ENCODE results near the gene BMP10.

The BMP10 gene

DNA sequence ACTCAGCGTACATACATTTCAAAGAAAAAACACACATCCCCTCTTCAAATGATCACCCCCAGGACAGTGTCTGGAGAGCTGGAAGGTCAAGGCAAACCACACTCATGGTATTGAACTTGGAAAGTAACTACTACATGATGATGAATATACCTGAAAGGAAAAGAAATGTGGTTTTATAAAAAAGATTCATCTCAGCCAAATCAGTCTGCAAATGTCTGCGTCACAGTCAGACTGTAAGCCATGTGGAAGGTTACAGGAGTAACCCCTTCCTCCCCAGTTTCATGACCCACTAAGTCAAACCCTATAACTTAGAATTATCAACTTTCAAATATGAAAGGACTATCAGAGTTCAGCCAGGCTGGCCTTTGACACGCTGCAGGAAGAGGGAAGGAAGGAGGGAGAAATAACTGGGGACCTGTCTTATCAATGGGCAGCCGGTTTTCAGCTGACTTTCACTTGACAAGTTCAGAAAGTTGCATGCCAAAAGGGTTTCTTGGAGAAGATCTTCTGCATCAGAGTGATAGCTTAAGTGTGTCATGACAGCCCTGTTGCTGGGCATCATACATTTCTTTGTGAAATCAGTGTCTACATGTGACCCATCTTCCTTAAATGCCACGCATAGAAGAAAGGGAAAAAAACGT is 7.0 kb upstream of the BMP10 start:
- Histone ChIP-seq H3K4me3 (ENCODE audit: low read length) (no peak overlapping the region), H4K20me1 (ENCODE audit: control insufficient read depth, insufficient read depth, low read depth, low read length) (no peaks in the 10 kb centered on the region), H3K27me3 (ENCODE audit: control insufficient read depth, low read length) (peaks cover 6% of the 10 kb centered on the region; the same call in 1 of the 2 replicates), H3K36me3 (ENCODE audit: control insufficient read depth, low read length) (no peaks in the 10 kb centered on the region), H3K27ac (ENCODE audit: low read depth, low read length) (no peak overlapping the region), H3K4me1 (ENCODE audit: control insufficient read depth, low read length) (no peaks in the 10 kb centered on the region), H3K9me3 (ENCODE audit: control insufficient read depth, insufficient read depth, low read length) (no peaks in the 10 kb centered on the region), H3K4me2 (ENCODE audit: low read length) (no peak overlapping the region), H3K79me2 (ENCODE audit: control insufficient read depth, low read length) (no peaks in the 10 kb centered on the region), H3F3A (ENCODE audit: control insufficient read depth, insufficient read depth) (no peaks in the 10 kb centered on the region), H3K9me2 (replicated peaks; ENCODE audit: control insufficient read depth, low read length) (no peaks in the 10 kb centered on the region)
- TF ChIP-seq, protein P1, sequence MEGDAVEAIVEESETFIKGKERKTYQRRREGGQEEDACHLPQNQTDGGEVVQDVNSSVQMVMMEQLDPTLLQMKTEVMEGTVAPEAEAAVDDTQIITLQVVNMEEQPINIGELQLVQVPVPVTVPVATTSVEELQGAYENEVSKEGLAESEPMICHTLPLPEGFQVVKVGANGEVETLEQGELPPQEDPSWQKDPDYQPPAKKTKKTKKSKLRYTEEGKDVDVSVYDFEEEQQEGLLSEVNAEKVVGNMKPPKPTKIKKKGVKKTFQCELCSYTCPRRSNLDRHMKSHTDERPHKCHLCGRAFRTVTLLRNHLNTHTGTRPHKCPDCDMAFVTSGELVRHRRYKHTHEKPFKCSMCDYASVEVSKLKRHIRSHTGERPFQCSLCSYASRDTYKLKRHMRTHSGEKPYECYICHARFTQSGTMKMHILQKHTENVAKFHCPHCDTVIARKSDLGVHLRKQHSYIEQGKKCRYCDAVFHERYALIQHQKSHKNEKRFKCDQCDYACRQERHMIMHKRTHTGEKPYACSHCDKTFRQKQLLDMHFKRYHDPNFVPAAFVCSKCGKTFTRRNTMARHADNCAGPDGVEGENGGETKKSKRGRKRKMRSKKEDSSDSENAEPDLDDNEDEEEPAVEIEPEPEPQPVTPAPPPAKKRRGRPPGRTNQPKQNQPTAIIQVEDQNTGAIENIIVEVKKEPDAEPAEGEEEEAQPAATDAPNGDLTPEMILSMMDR (IDR thresholded peaks at IDR 0.05; ENCODE audit: low read depth, low read length, poor library complexity, severe bottlenecking) = no peak
- TF ChIP-seq EZH2phosphoT487 (IDR thresholded peaks at IDR 0.05; ENCODE audit: borderline replicate concordance, low read length) = no peak

DNA sequence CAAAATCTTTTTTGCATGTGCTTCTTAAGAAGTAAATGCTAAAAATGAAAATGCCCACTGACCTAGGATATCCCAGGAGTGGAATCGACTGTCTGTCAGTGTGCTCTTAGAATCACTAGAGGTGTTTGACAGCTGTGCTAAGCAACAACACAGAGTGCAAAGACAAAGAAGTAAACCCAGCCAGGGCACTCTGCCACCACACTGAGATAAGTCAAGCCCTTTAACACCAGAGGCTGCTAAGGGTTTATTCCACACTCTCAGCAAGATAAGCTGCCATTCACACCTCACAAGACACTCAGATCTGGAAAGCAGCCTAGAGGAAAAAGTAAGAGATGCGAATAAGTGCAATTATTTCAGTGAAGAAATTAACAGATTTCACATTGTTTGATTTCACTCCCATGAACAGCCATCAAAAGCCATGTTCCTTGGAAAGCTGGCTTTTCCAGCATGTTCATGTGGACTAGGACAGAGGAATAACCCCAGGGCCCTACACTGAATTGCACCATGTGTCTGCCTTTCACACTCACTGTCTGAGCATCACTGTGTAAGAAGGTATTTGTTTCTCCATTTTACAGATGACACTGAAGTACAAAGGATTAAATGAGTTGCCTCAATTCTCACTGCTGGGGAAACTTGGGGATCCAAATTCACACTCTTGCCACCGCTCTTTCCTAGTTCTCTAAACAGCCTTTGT is 6.0 kb upstream of the BMP10 start:
- no peak overlapping the region for H3K27ac ChIP-seq (ENCODE audit: low read depth, low read length)
- no peaks in the 10 kb centered on the region for H3K79me2 ChIP-seq (ENCODE audit: control insufficient read depth, low read length)
- no peaks in the 10 kb centered on the region for H3K36me3 ChIP-seq (ENCODE audit: control insufficient read depth, low read length)
- peaks cover 6% of the 10 kb centered on the region; the same call in 1 of the 2 replicates for H3K27me3 ChIP-seq (ENCODE audit: control insufficient read depth, low read length)
- no peaks in the 10 kb centered on the region for H3K9me3 ChIP-seq (ENCODE audit: control insufficient read depth, insufficient read depth, low read length)
- H3K4me1 ChIP-seq (ENCODE audit: control insufficient read depth, low read length) = no peaks in the 10 kb centered on the region
- H3K4me2 ChIP-seq (ENCODE audit: low read length) = no peak overlapping the region
- no peak overlapping the region for H3K4me3 ChIP-seq (ENCODE audit: low read length)
- TF ChIP-seq, protein P1 (IDR thresholded peaks at IDR 0.05; ENCODE audit: low read depth, low read length, poor library complexity, severe bottlenecking) = no peak
- TF ChIP-seq EZH2phosphoT487 (IDR thresholded peaks at IDR 0.05; ENCODE audit: borderline replicate concordance, low read length) = no peak
- H3F3A ChIP-seq (ENCODE audit: control insufficient read depth, insufficient read depth) = no peaks in the 10 kb centered on the region
- no peaks in the 10 kb centered on the region for H4K20me1 ChIP-seq (ENCODE audit: control insufficient read depth, insufficient read depth, low read depth, low read length)
- H3K9me2 ChIP-seq (replicated peaks; ENCODE audit: control insufficient read depth, low read length) = no peaks in the 10 kb centered on the region

DNA sequence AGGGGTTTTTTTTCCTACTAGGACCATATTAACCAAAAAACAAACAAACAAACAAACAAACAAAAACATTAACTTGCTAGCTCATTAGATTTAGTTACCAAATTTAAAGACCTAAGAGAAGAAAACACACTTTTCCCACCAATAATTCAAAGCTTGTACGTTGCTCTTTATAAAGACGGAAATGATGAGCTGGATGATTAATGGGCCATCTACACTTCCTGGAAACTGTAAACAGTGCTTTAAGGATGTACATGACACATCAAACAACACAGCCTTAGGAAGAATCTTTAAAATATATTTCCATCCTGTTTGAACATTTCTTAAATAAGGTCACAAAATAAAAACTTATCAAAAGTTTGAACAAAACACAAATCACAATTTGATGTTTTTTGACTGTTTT is 982 bp downstream of the BMP10 start:
- no peak overlapping the region for H3K4me3 ChIP-seq (ENCODE audit: low read length)
- H3K9me2 ChIP-seq (replicated peaks; ENCODE audit: control insufficient read depth, low read length) = no peaks in the 10 kb centered on the region
- no peaks in the 10 kb centered on the region for H3K27me3 ChIP-seq (ENCODE audit: control insufficient read depth, low read length)
- no peak overlapping the region for H3K4me2 ChIP-seq (ENCODE audit: low read length)
- H3K27ac ChIP-seq (ENCODE audit: low read depth, low read length) = no peak overlapping the region
- H4K20me1 ChIP-seq (ENCODE audit: control insufficient read depth, insufficient read depth, low read depth, low read length) = no peaks in the 10 kb centered on the region
- no peaks in the 10 kb centered on the region for H3K4me1 ChIP-seq (ENCODE audit: control insufficient read depth, low read length)
- H3K36me3 ChIP-seq (ENCODE audit: control insufficient read depth, low read length) = no peaks in the 10 kb centered on the region
- H3K9me3 ChIP-seq (ENCODE audit: control insufficient read depth, insufficient read depth, low read length) = no peaks in the 10 kb centered on the region
- no peaks in the 10 kb centered on the region for H3F3A ChIP-seq (ENCODE audit: control insufficient read depth, insufficient read depth)
- no peak for TF ChIP-seq EZH2phosphoT487 (IDR thresholded peaks at IDR 0.05; ENCODE audit: borderline replicate concordance, low read length)
- TF ChIP-seq, protein P1 (IDR thresholded peaks at IDR 0.05; ENCODE audit: low read depth, low read length, poor library complexity, severe bottlenecking) = no peak
- H3K79me2 ChIP-seq (ENCODE audit: control insufficient read depth, low read length) = no peaks in the 10 kb centered on the region

Data from DOHH2 (cell line).